GM21723 (cell line): ENCODE data around the gene KPRP.

Source experiments
- ATAC-seq: cut with Tn5 transposase; IDR thresholded peaks from one replicate; pipeline ENCODE4 v1.9.1; 2021; ENCODE audit warnings: mild to moderate bottlenecking, moderate library complexity; ENCODE audit not compliant: unreplicated experiment

The KPRP gene

GRCh38 chr1:152770411-152770810 is 12.6 kb downstream of the KPRP start:
- no peak for ATAC-seq

GRCh38 chr1:152774875-152775274 is 17.1 kb downstream of the KPRP start, which contains the start of gene LCE1F:
LCE1F (plus strand) TSS chr1:152775140; CDS start chr1:152776372, 1,232 bp downstream.
- ATAC-seq, result no peak

GRCh38 chr1:152776361-152776760 is 18.5 kb downstream of the KPRP start:
- no peak for ATAC-seq

- no peak for ATAC-seq
Observed at GRCh38 chr1:152777510-152778137, 19.8 kb downstream of the KPRP start.

GRCh38 chr1:152783095-152783494 is 25.3 kb downstream of the KPRP start:
- no peak for ATAC-seq

- ATAC-seq, result no peak
Observed at GRCh38 chr1:152786077-152786476, 28.3 kb downstream of the KPRP start, which contains the start of gene LCE1E. LCE1E (plus strand) TSS chr1:152786257; CDS start chr1:152787300, 1,043 bp downstream.

- no peak for ATAC-seq
Observed at GRCh38 chr1:152795686-152796085, 37.9 kb downstream of the KPRP start.

GRCh38 chr1:152796421-152796820 is 38.6 kb downstream of the KPRP start, which contains the start of gene LCE1D:
LCE1D (plus strand) TSS chr1:152796721; CDS start chr1:152797795, 1,074 bp downstream.
- no peak for ATAC-seq

- ATAC-seq, result no peak
Observed at GRCh38 chr1:152801333-152801732, 43.5 kb downstream of the KPRP start.

- no peak for ATAC-seq
Observed at GRCh38 chr1:152806576-152806975, 48.8 kb downstream of the KPRP start, which contains the start of gene LCE1C. LCE1C (minus strand) TSS chr1:152806651; CDS start chr1:152805478, 1,173 bp downstream.

- ATAC-seq, result no peak
Observed at GRCh38 chr1:152811050-152811449, 53.2 kb downstream of the KPRP start.
